Measurements from ENCODE around the gene FIP1L1.
"Not testable (repeated sequence)": the region's sequence is repeated elsewhere in the genome, so short reads cannot be mapped to it uniquely, and the experiment has no call there.

FIP1L1 gene, protein sequence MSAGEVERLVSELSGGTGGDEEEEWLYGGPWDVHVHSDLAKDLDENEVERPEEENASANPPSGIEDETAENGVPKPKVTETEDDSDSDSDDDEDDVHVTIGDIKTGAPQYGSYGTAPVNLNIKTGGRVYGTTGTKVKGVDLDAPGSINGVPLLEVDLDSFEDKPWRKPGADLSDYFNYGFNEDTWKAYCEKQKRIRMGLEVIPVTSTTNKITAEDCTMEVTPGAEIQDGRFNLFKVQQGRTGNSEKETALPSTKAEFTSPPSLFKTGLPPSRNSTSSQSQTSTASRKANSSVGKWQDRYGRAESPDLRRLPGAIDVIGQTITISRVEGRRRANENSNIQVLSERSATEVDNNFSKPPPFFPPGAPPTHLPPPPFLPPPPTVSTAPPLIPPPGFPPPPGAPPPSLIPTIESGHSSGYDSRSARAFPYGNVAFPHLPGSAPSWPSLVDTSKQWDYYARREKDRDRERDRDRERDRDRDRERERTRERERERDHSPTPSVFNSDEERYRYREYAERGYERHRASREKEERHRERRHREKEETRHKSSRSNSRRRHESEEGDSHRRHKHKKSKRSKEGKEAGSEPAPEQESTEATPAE

DNA sequence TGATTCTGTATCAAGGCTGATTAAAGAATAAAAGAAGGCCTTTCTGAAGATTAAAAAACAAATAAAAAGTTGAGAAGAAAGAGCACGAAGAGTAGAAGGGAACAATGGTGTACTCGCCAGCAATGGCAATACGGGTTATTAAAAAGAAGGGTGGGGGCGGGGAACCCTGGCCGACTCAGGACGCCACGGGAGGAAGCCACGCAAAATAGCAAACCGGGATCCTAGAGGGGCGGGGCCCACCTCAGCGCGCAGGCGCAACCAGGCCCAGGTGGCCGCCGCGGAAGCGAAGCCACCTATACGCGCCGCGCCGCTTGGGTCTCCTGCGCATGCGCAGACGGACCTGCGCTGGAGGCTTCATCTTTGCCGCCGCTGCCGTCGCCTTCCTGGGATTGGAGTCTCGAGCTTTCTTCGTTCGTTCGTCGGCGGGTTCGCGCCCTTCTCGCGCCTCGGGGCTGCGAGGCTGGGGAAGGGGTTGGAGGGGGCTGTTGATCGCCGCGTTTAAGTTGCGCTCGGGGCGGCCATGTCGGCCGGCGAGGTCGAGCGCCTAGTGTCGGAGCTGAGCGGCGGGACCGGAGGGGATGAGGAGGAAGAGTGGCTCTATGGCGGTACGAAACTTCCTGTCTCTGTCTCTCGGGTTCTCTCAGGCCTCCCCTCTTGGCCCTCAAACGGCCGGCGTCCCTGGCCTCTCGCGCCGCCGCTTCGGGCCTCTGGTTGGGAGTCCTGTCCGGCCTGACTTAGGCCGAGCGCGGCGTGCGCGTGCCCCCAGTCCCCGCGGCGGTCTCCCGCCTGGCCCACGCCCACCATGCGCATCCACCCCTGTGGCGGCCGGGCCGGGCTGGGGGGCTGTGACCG is at the start of gene FIP1L1:
FIP1L1 (plus strand) TSS at position 323 of the 852 bp plus-strand sequence; CDS start at position 521, 198 bp downstream.
- DNase-seq, result peak; percentile 97

DNA sequence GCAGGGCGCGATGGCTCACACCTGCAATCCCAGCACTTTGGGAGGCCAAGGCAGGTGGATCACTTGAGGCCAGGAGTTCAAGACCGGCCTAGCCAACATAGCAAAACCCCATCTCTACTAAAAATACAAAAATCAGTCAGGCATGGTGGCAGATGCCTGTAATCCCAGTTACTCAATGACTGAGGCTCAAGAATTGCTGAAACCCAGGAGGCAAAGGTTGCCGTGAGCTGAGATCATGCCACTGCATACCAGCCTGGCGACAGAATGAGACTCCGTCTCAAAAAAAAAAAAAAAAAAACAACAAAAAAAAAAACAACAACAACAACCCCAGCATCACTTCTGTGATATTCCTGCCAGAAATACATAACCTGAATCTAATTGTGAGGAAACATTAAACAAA is 42.5 kb upstream of the FIP1L1 start:
- DNase-seq, result not testable (repeated sequence)

DNA sequence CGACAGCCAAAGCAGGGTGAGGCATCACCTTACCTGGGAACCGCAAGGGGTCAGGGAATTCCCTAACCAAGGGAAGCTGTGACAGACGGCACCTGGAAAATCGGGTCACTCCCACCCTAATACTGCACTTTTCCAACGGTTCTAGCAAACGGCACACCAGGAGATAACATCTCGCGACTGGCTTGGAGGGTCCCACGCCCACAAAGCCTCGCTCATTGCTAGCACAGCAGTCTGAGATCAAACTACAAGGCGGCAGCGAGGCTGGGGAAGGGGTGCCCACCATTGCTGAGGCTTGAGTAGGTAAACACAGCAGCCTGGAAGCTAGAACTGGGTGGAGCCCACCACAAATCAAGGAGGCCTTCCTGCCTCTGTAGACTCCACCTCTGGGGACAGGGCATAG is 37.3 kb upstream of the FIP1L1 start:
- not testable (repeated sequence) for DNase-seq

DNA sequence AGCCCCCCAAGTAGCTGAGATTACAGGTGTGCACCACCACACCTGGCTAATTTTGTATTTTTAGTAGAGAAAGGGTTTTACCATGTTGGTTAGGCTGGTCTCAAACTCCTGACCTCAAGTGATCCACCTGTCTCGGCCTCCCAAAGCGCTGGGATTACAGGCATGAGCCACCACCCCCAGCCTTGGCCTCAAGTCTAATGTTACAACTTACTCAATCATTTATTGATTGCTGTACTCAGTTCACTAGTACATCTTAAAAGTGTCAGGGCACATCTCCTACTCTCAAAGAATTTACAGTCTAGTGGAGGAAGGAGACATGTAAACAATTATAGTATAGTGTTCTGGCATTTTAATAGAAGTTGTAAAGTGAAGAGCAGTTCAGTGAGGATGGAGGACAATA is 31.0 kb upstream of the FIP1L1 start:
- not testable (repeated sequence) for DNase-seq

DNA sequence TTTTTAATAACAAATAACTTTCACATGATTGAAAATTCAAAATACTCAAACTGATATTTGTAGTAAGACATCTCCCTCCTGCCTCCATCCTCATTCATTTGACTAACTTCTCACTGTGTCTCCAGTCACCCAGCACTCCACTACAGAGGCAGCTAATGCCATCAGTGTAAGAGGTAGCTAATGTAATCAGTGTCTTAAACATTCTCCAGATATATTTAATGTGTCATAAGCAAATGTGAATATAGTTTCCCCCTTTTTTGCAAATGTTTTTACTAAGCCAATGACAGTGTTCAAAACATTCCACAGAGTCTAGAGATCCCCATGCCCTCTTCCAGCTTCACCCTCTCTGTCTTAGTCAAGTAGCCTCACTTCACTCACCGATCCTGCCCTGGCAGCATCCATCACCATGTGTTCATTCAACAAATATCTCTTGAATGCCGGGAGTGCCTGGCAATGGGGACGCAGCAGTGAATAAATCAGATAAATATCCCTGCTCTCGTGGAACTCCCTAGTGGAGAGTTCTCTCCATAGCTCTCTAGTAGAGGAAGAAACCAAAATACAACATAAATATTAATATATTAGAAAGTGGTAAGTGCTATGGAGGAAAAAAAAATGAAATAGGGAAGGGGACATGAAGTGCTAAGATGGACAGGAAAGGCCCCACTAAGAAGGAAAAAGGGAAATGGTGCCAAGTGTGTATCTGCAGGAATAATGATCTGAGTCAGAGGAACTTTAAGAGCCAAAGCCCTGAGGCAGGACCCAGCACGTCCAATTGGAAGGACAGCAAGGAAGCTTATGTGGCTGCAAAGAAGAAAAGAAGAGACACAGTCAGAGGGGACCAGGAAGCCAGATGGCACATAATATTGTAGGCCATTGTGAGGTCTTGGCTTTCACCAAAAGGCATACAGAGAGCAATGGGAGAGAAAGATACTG is 30.3 kb upstream of the FIP1L1 start:
- no peak for DNase-seq

DNA sequence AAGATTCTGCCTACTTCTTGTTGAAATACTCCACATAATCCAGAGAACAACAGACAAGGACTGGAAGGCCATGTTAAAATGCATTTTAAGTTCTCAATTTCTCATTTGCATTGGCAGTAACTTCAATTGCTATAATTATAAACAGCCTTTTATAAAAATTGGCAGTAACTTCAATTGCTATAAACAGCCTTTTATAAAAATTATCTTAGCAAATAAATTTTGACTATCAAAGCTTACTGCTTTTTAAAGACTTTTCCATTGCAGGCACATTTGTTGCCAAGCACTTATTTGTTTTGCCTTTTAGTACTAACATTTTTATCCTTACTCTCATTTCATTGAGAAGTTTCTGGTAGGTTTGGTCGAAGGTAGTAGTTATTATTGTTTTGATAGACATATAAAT is 29.4 kb upstream of the FIP1L1 start:
- no peak for DNase-seq

DNA sequence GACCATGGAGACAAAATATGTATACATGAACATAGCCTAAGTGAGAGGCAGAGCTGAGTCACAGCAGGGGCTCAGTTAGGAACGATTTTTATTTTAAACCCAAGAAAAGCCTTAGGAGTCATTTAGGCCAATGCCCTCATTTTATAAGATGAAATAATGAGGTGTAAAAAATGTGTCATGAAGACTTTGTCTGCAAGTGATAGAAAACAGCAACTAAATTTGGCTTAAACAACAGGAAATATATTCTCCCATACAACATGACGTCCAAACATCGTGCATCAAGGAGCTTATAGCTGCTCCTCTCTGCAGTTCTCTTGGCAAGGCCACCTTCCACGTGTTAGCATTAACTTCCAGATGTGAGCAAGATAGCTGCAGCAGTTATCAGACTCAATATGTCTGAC is 28.4 kb upstream of the FIP1L1 start:
- DNase-seq, result no peak

DNA sequence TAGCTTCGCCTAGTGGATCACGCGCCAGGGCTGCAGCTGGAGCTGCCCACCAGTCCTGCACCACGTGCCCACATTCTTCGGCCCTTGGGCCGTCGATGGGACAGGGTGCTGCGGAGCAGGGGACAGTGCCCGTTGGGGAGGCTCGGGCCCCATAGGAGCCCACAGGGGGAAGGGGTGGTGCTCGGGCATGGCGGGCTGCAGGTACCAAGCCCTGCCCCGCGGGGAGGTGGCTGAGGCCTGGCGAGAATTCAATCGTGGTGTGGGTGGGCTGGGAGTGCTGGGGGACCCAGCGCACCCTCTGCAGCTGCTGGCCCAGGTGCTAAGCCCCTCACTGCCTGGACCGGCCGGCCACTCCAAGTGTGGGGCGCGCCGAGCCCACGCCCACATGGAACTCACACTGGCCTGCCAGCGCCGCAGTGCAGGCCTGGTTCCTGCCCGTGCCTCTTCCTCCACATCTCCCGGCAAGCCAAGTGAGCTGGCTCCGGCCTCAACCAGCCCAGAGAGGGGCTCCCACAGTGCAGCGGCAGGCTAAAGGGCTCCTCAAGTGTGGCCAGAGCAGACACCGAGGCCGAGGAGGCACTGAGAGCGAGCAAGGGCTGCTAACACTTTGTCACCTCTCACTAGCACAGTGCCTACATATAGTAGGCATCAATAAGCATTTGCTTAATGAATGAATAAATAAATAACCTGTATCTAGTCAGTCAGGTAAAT is 23.3 kb upstream of the FIP1L1 start:
- no peak for DNase-seq

DNA sequence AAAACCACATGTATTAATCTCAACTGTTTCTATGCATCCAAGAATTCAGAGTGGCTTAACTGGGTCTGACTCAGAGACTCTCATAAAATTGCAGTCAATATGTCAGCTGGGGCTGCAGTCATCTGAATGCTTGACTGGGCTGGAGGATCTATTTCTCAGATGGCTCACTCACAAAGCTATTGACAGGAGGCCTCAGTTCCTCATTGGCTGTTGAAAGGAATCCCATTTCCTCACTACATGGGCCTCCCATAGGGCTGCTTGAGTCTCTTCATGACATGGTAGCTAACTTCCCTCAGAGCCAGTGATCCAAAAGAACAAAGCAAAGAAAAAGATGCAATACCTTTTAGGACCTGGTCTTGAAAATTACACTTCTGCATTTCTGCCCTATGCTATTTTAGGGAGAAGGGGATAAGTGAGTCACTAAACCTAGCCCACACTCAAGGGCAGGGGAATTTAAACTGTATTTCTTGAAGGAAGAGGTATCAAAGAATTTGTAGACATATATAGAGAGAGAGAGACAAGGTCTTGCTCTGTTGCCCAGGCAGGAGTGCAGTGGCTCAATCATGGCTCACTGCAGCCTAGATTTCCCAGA is 21.4 kb upstream of the FIP1L1 start:
- no peak for DNase-seq

DNA sequence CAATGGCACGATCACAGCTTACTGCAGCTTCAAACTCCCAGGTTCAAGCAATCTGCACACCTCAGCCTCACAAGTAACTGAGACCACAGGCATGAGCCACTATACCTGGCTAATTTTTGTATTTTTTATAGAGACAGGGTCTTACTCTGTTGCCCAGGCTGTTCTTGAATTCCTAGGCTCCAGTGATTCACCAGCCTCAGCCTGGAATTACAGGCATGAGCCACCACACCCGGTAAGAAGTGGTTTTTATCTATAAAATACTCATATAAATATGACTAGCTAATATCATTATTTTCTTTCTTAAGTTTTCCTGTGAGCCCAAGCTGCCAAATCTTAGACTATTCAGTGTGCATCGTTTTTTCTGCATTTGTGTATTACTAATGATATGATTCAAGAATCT is 16.0 kb upstream of the FIP1L1 start:
- no peak for DNase-seq

DNA sequence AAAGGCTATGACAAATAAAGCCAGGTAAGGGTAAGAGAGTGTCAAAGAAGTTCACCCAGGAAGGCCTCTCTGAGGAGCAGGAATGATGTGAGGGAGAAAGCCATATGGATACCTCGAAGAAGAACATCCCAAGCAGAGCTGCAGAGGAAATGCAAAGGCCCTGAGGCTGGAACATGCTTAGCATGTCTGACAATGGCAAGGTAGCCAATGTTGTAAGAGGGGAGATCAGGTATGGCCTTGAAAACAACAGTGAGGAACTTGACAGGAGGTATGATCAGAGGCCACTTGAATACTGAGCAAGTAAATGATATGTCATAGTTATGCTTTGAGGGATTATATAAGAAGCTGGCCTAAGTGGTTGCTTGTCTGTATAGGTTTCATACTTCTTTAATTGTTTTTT is 15.3 kb upstream of the FIP1L1 start:
- DNase-seq, result no peak

DNA sequence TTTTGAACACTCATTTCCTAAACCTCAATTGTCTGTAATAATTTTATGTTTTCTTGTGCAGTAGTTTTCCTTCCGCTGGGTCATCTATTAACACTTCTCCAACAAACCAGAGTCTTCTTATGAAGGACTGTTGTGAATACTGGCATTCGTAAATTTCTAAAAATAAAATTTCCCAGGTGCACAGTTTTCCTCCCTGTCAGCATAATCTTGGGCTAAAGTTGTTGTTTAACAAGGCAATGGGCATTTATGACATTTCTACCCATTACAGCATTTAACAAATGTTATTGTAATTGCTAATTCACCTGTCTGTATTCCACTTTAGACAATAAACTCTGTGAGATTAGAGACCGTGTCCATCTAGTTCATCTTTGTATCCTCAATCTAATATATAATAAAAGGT is 12.8 kb upstream of the FIP1L1 start:
- no peak for DNase-seq

DNA sequence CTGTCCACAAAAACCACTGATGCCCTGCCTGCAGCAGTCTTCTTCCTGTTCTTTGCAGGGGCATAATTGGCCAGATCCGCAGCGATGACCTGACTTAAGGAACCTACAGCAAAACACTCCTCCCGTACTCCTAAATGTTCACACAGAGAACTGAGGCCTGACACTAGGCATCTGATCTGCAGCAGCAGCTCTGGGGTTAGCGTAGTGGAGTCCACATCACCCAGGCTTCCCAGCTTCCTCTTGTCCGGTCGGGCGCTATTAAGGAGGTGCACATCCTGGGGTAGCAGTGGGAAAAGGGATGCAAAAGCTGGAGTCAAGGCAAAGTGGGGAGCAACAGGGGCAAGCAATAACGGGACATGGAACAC is 12.3 kb upstream of the FIP1L1 start:
- peak; percentile 18 for DNase-seq

DNA sequence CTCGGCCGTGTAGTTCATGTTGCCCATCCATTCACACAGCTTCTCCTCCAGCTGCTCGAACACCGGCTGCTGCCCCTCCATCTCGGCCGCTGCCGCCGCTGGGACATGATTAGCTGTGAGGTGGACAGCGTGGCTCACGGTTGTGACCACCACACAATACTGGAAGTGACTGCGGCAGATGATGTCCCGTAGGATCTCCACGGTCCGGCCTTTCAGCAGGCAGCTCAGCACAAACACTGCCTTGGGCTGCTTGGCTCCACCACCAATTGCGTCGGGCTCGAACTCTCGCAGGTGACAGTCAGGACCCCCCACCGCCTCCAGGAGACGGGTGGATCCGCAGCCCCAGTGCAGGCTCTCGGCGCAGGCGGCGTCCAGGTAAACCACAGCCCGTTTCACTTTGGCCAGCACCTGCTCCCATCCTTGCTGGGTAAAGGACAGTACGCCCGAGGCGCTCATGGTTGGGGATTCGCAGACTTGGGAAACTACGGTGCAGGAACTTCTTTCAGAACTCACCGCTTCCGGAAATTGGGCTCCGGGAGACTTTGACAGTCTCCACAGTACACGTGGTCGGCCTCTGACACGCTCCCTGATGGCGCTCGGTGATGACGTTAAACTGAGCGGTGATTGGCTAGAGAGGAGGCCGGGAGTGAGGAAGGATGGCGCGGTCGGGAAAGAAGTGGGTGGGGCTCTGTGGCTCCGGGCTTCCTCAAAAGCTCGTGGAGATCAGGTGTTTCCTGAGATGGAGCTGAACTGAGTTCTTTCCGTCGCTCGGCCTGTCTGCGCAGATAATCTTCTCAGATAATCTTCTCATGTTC is 11.7 kb upstream of the FIP1L1 start, which contains the start of gene SCFD2:
SCFD2 (minus strand) TSS at position 576 of the 815 bp plus-strand sequence.
- peak; percentile 98 for DNase-seq

DNA sequence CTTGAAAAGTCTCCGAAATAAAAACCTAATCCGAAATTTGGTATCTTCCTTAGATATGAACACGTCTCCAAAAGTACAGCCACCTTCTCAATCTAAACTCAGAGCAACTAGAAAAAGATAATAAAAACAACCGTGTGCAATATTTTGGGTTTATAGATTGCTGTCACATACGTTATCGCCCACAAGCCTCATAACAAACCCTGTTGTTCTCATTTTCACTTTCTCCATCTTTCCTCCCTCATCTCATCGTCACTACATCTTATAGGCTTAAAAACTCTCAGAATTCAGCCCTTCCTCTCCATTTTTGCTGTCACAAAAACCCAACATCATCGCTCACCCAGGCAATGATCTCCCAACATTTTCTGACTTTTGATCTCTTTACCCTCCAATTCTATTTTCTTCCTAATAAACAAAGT is 11.1 kb upstream of the FIP1L1 start:
- no peak for DNase-seq

DNA sequence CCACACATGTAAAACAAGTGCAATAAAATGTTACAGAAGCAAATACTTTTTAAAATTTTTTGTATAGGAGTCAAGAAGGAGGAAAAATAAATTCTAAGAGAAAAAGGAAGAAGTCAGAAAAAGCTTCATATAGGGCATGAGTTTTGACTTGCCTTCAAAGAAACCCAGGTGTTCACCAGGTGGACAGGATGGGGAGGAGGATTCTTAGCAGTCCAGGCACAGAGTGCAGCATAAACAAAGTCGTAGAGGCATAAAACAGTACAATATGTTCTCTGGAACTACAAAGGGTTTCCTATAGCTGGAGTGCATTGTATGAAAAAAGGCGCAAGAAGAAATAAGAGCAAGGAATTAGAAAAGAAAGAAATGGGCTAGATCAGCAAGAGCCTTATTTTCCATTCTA is 9.7 kb upstream of the FIP1L1 start:
- DNase-seq, result no peak

DNA sequence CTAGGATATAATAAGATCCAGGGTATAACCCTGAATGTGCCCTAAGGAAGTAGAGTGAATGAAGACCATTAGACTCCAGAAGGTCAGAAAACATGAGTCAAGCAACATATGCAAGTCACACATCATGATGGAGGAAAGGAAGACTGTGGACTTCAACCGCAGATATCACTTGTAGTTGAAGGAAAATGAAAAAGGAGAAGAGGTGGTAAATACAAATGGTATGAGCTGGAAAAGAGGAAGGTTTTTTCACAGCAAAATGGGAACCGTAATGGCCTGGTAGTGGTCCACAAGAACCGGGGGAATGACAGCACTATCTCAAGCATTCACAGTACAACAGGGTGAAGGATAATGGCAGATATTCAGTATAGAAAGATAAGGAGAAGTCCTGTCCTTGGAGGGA is 6.4 kb upstream of the FIP1L1 start:
- no peak for DNase-seq

DNA sequence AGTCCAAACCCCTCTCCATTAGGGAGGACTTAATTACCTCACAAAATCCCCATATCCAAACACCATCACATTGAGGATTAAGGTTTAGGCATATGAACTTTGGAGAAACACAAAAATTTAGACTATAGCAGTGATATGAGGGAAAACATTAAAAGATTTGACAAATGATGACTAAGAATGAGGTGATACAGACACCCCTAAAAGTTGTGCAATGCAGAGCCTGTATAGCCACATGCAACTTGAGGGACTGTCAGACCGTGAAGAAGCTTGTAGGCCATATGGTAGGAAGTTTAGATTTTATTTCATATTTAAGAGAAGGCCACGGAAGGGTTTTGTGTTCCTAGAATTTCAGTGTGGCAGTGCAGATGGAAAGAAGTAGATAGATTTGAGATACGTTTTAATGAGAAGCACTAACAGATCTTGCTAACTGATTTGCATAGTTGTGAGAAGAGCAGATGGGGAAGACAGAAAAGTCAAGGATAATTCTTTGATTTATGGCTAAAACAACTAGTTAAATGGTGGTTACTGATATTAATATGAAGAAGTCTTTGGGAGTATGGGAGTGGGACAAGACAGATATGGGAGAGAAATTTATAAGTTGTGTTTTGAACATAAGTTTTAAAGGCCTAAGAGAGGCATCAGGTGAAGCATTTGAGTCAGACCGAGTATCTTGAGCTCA is 5.5 kb upstream of the FIP1L1 start:
- no peak for DNase-seq

DNA sequence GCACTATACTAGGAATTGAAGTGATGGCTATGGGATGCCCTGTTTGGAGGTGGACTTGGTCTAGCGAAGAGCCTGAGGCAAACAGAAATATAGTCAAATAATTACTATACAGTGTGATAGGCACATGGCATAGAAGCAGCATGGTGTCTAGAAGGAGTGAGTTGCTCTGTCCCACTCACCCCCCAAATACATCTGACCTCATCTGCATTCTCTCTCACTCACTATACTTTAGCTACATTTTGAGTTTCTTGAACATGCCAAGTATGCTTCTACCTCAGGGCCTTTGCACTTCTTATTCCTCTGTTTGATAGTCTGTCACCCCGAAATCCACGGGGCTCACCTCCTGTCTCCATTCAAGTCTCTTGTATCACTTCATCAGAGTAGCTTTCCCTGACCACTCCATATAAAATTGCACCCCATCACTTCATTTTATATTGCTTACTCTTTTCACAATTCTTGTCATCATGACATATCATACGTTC is 2.6 kb upstream of the FIP1L1 start:
- no peak for DNase-seq

DNA sequence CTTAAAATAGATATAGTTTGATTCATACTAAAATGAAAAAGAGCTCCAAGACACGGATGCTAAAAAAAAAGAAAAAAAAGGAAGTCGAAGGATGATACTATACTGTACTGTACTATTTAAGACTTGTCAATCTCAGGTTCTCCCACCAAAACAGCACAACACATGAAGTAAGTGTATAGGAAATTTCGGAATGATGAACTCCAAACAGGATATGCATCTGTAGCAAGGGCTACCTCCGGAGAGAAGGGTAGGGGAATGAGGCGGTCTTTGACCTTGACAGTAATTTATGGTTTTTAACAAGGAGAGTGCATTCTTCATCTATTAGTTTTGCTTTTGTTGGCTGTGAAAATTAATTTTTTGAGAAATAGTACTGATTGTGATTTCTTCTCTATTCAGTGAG is 541 bp upstream of the FIP1L1 start:
- no peak for DNase-seq
